K562 (cell line): ENCODE measurements around the gene SRGAP3. TPM values are rescaled to one million over a fixed set of nuclear protein-coding genes. Genes with fewer than 3 reads are reported as not detected.

Source experiments
- ATAC-seq: fragments of 200-7000 bp; cut with Tn5 transposase; 3 replicates; pipeline ENCODE4 v1.9.1; 2020; ENCODE audit warnings: moderate library complexity
- BruUV-seq: library from RNA; stranded (reverse); fragments of 400-500 nt; replicated peaks from 2 replicates; lab custom pipeline; 2021; lab: Mats Ljungman, UMichigan
- CTCF ChIA-PET: fragments of 300-600 bp; formaldehyde crosslinking; extraction: SDS; loops from one replicate; lab custom pipeline; 2021; ENCODE audit warnings: low intra/inter-chr PET ratio; lab: Yijun Ruan, JAX
- POLR2A ChIA-PET: fragments of 300-600, 350-650 bp; sonication (Branson Sonifier 250); formaldehyde crosslinking; extraction: SDS; loops from one replicate; lab custom pipeline; 2021; ENCODE audit warnings: antibody characterized with exemption, inconsistent platforms; lab: Yijun Ruan, JAX
- DNase-seq, 4 experiments: peaks; one replicate each; pipeline versions ENCODE4 v3.0.0 to v3.0.0-alpha.2; 2011 to 2018; ENCODE audit warnings: low spot score in 3 of 4, mixed read lengths in 3 of 4; ENCODE audit errors: extremely low read depth in 1 of 4
- FAIRE-seq: peaks from 2 replicates; lab custom pipeline; 2011; peaks lifted over from hg19 to GRCh38; lab: Jason Lieb, UNC
- H2AFZ ChIP-seq: 2 replicates; pipeline ENCODE4 v1.6.0; 2011; ENCODE audit warnings: low read depth, low read length, control low read depth, inconsistent platforms
- H3K27ac ChIP-seq: fragments of 200-600 bp; 3 replicates; pipeline ENCODE4 v1.8.0; 2011; ENCODE audit warnings: low read depth, mild to moderate bottlenecking, control low read depth, inconsistent platforms, low read length, moderate library complexity, mixed read lengths; ENCODE audit errors: extremely low read depth
- H3K27me3 ChIP-seq, 2 experiments: fragments of 300-600 bp in 1 of 2; 2 replicates in 1 of 2; 3 replicates in 1 of 2; pipeline versions ENCODE4 v1.6.0 to v1.8.0; 2011; ENCODE audit warnings: inconsistent platforms in 2 of 2, low read length in 2 of 2, mild to moderate bottlenecking in 1 of 2, mixed read lengths in 1 of 2, moderate library complexity in 1 of 2; ENCODE audit not compliant: control insufficient read depth in 2 of 2, insufficient read depth in 2 of 2
- H3K36me3 ChIP-seq: fragments of 300-600 bp; 3 replicates; pipeline ENCODE4 v1.8.0; 2011; ENCODE audit warnings: mild to moderate bottlenecking, low read length, inconsistent platforms; ENCODE audit not compliant: control insufficient read depth, insufficient read depth
- H3K4me1 ChIP-seq, 2 experiments: fragments of 200-600 bp in 1 of 2; replicated peaks in 1 of 2; 2 replicates in 1 of 2; 3 replicates in 1 of 2; pipeline versions ENCODE4 v1.5.1 to v1.8.0; 2011; ENCODE audit warnings: inconsistent platforms in 2 of 2, low read length in 2 of 2, mild to moderate bottlenecking in 1 of 2, mixed read lengths in 1 of 2, moderate library complexity in 1 of 2; ENCODE audit not compliant: control insufficient read depth in 2 of 2, insufficient read depth in 2 of 2
- H3K4me2 ChIP-seq: 2 replicates; pipeline ENCODE4 v1.6.1; 2011; ENCODE audit warnings: low read length, control low read depth, inconsistent platforms, mixed read lengths; ENCODE audit not compliant: insufficient read depth
- H3K4me3 ChIP-seq: fragments of 200-600 bp; sonication (generic), shearing (Covaris generic); 2 replicates; pipeline ENCODE4 v1.5.1; 2016; ENCODE audit warnings: control low read depth, inconsistent platforms
- H3K79me2 ChIP-seq: fragments of 200-600 bp; 3 replicates; pipeline ENCODE4 v1.8.0; 2011; ENCODE audit warnings: low read length, inconsistent platforms; ENCODE audit not compliant: control insufficient read depth, insufficient read depth
- H3K9ac ChIP-seq, 2 experiments: 2 replicates each; pipeline versions ENCODE4 v1.6.0 to v1.6.1; 2011; ENCODE audit warnings: low read depth in 2 of 2, low read length in 2 of 2, control low read depth in 1 of 2, inconsistent platforms in 1 of 2, mild to moderate bottlenecking in 1 of 2, mixed read lengths in 1 of 2; ENCODE audit not compliant: insufficient read depth in 1 of 2
- H3K9me1 ChIP-seq: one replicate; pipeline ENCODE4 v1.6.0; 2011; ENCODE audit warnings: inconsistent platforms, mild to moderate bottlenecking, low read length, moderate library complexity; ENCODE audit not compliant: control insufficient read depth, insufficient read depth
- H3K9me3 ChIP-seq: replicated peaks from 2 replicates; pipeline ENCODE4 v1.5.1; 2011; ENCODE audit warnings: low read depth, low read length, inconsistent platforms; ENCODE audit not compliant: control insufficient read depth, insufficient read depth
- H4K20me1 ChIP-seq: replicated peaks from 2 replicates; pipeline ENCODE4 v1.6.1; 2011; ENCODE audit warnings: low read length, inconsistent platforms, mixed read lengths; ENCODE audit not compliant: control insufficient read depth, insufficient read depth
- CBFA2T2 ChIP-seq: fragments of 450-650 bp; conservative IDR thresholded peaks from 2 replicates; pipeline ENCODE4 v1.6.1; 2017; ENCODE audit warnings: mild to moderate bottlenecking
- CBX2 ChIP-seq: fragments of 200-600 bp; sonication (generic); IDR thresholded peaks from one replicate; pipeline ENCODE4 v1.6.1; 2012; ENCODE audit warnings: mild to moderate bottlenecking, low read length, inconsistent platforms; ENCODE audit not compliant: insufficient read depth, poor library complexity, severe bottlenecking
- MYBL2 ChIP-seq, 2 experiments: fragments of 450-650 bp in 1 of 2; sonication (generic) in 1 of 2; formaldehyde crosslinking in 1 of 2; IDR thresholded peaks; 2 replicates each; pipeline versions ENCODE4 v1.6.1 to v1.8.1; 2017 to 2022; ENCODE audit warnings: borderline replicate concordance in 1 of 2, inconsistent platforms in 1 of 2, low read depth in 1 of 2, mild to moderate bottlenecking in 1 of 2, missing genetic modification reagents in 1 of 2, moderate library complexity in 1 of 2
- SMAD4 ChIP-seq: fragments of 250-450 bp; sonication (Bioruptor Pico); conservative IDR thresholded peaks from 2 replicates; pipeline ENCODE4 v1.8.0; 2021; ENCODE audit warnings: inconsistent platforms, mild to moderate bottlenecking, moderate library complexity
- TCF7L2 ChIP-seq: fragments of 150-350 bp; IDR thresholded peaks from 2 replicates; pipeline ENCODE4 v1.6.1; 2016; ENCODE audit warnings: low read depth, mild to moderate bottlenecking, low read length, moderate library complexity
- ZBTB17 ChIP-seq: fragments of 450-650 bp; formaldehyde crosslinking; IDR thresholded peaks from 2 replicates; pipeline ENCODE4 v1.4.0; 2020; ENCODE audit warnings: mild to moderate bottlenecking
- ZC3H4 ChIP-seq: sonication (generic); formaldehyde crosslinking; IDR thresholded peaks from 2 replicates; pipeline ENCODE4 v1.9.0; 2021; ENCODE audit warnings: missing genetic modification reagents, borderline replicate concordance
- ZKSCAN1 ChIP-seq: fragments of 150-350 bp; IDR thresholded peaks from 2 replicates; pipeline ENCODE4 v1.6.1; 2016; ENCODE audit warnings: low read depth, low read length
- ZNF12 ChIP-seq: sonication (generic); formaldehyde crosslinking; IDR thresholded peaks from 2 replicates; pipeline ENCODE4 v1.4.0; 2020; ENCODE audit warnings: mild to moderate bottlenecking, missing genetic modification reagents
- ZNF347 ChIP-seq: fragments of 450-650 bp; formaldehyde crosslinking; IDR thresholded peaks from 2 replicates; pipeline ENCODE4 v1.4.0; 2020; ENCODE audit warnings: low read depth, mild to moderate bottlenecking, moderate library complexity
- WGBS: fragments of 100-300 bp; shearing (Covaris generic); methylation state at CpG from one replicate; pipeline ENCODE4 v1.1.6; 2016; ENCODE audit warnings: low coverage, mixed read lengths; ENCODE audit not compliant: insufficient coverage; ENCODE audit errors: missing lambda C conversion rate; 5-methylcytosine and 5-hydroxymethylcytosine counted together
- in situ Hi-C: fragments of 300-500 bp; cut with MboI; formaldehyde crosslinking; loops from 4 replicates; pipeline ENCODE4 v1.15.0; 2018; ENCODE audit warnings: inconsistent platforms, mixed read lengths
- intact Hi-C: fragments of 100-400 bp; cut with micrococcal nuclease; formaldehyde crosslinking; loops from 2 replicates; pipeline ENCODE4 v1.14.2; 2022
- polyA plus RNA-seq, 8 experiments: library from polyadenylated mRNA; depleted of rRNA in 4 of 8; stranded (reverse) in 5 of 8; unstranded in 3 of 8; fragments of >200 nt; fragmentation: Nextera tagmentation in 2 of 8; fragmentation: Illumina TruSeq in 1 of 8; extraction: Ambion mirVana in 2 of 8; extraction: Trizol in 1 of 8; gene quantifications; 2 replicates each; pipeline versions ENCODE4 v1.2.1 to v1.2.3, GENCODE V29; 2011 to 2014; ENCODE audit warnings: inconsistent platforms in 1 of 8, missing spikeins in 1 of 8
- total RNA-seq, 7 experiments: library from RNA; depleted of rRNA in 6 of 7; stranded (reverse); fragments of >200 nt in 6 of 7; fragmentation: Illumina TruSeq in 2 of 7; extraction: Trizol in 2 of 7; gene quantifications; 2 replicates each; pipeline versions ENCODE4 v1.2.1 to v1.2.3, GENCODE V29; 2011 to 2021; ENCODE audit warnings: low replicate concordance in 1 of 7
- TF ChIP-seq, protein P1 (sequence below): fragments of 450-650 bp; formaldehyde crosslinking; IDR thresholded peaks from 2 replicates; pipeline ENCODE4 v1.4.0; 2020; ENCODE audit warnings: mild to moderate bottlenecking
- TF ChIP-seq, protein P2 (sequence below): sonication (generic); formaldehyde crosslinking; IDR thresholded peaks from 2 replicates; pipeline ENCODE4 v1.8.0; 2022; ENCODE audit warnings: missing genetic modification reagents, mild to moderate bottlenecking, borderline replicate concordance
- TF ChIP-seq, protein P3 (sequence below): fragments of 250-450 bp; sonication (Bioruptor Pico); IDR thresholded peaks from 2 replicates; pipeline ENCODE4 v1.6.1; 2021; ENCODE audit warnings: mild to moderate bottlenecking
- TF ChIP-seq, protein P4 (sequence below): IDR thresholded peaks from 3 replicates; pipeline ENCODE4 v1.6.1; 2011; ENCODE audit warnings: borderline replicate concordance, mild to moderate bottlenecking, moderate library complexity; ENCODE audit not compliant: insufficient read length; ENCODE audit errors: extremely low read depth

SRGAP3 gene
- total and polyA plus RNA-seq, 9 of the 15 experiments (the other 6 are each of a cell fraction or from before 2014, with no cell fraction given) = 0.11 to 0.85 (median 0.35) TPM; not detected in 2

DNA sequence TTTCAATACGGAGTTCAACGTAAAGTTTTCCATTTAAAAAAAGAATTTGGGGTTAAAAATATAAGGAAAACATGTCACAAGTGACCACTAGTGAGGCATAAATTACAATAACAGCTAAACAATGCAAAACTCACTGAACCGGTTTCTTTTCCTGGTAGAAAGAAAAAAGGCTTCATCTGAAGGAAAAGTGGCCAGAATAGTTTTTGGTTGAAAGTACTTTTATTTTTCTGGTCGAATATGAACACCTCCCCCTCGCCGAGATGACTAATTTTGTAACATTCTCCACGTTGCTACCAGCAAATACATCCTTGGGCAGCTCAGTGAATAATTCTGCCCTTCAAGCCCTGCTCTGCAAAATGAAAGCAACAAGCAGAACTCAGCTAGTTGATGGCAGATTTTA is 3.9 kb upstream of the SRGAP3 start:
- ChIA-PET POLR2A (interaction anchor here (0.9 to 1.3 kb wide), 2 partner anchors 8 to 169 kb away, joined by 3 to 4 read pairs; no protein-coding TSS in a partner anchor), CTCF (no interaction called here)
- no peak overlapping the region for H2AFZ ChIP-seq
- peaks cover 6 to 40% of the 10 kb centered on the region in 2 experiments; a peak in 4 of 5 replicates for H3K27me3 ChIP-seq
- no peaks in the 10 kb centered on the region for H3K9me1 ChIP-seq
- no TSS peak for BruUV-seq
- DNase-seq = no peak
- in situ Hi-C loops (no loop called here), intact Hi-C loops (no loop called here)
- FAIRE-seq = no peak
- no peak overlapping the region for H3K4me3 ChIP-seq
- 0% methylated on average over 7 of the region's 7 CpGs for WGBS
- H3K9me3 ChIP-seq = no peaks in the 10 kb centered on the region
- H4K20me1 ChIP-seq = no peaks in the 10 kb centered on the region
- no peaks in the 10 kb centered on the region for H3K79me2 ChIP-seq
- H3K27ac ChIP-seq = no peak overlapping the region
- TF ChIP-seq SMAD4 = no peak
- TF ChIP-seq, protein P1, sequence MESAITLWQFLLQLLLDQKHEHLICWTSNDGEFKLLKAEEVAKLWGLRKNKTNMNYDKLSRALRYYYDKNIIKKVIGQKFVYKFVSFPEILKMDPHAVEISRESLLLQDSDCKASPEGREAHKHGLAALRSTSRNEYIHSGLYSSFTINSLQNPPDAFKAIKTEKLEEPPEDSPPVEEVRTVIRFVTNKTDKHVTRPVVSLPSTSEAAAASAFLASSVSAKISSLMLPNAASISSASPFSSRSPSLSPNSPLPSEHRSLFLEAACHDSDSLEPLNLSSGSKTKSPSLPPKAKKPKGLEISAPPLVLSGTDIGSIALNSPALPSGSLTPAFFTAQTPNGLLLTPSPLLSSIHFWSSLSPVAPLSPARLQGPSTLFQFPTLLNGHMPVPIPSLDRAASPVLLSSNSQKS (CRISPR knock-in tag) = no peak
- TF ChIP-seq CBFA2T2 = no peak
- no peak for TF ChIP-seq ZNF12 (CRISPR knock-in tag)
- TF ChIP-seq CBX2 = no peak
- TF ChIP-seq ZBTB17 (CRISPR knock-in tag) = no peak
- TF ChIP-seq, protein P2, sequence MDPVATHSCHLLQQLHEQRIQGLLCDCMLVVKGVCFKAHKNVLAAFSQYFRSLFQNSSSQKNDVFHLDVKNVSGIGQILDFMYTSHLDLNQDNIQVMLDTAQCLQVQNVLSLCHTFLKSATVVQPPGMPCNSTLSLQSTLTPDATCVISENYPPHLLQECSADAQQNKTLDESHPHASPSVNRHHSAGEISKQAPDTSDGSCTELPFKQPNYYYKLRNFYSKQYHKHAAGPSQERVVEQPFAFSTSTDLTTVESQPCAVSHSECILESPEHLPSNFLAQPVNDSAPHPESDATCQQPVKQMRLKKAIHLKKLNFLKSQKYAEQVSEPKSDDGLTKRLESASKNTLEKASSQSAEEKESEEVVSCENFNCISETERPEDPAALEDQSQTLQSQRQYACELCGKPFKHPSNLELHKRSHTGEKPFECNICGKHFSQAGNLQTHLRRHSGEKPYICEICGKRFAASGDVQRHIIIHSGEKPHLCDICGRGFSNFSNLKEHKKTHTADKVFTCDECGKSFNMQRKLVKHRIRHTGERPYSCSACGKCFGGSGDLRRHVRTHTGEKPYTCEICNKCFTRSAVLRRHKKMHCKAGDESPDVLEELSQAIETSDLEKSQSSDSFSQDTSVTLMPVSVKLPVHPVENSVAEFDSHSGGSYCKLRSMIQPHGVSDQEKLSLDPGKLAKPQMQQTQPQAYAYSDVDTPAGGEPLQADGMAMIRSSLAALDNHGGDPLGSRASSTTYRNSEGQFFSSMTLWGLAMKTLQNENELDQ (CRISPR knock-in tag) = no peak
- no peak for TF ChIP-seq TCF7L2
- TF ChIP-seq MYBL2 (IDR thresholded peaks at IDR 0.05; ENCODE audit: low read depth) = no peak
- no peak for TF ChIP-seq MYBL2 (CRISPR knock-in tag; IDR thresholded peaks at IDR 0.05; ENCODE audit: borderline replicate concordance)
- TF ChIP-seq, protein P3, sequence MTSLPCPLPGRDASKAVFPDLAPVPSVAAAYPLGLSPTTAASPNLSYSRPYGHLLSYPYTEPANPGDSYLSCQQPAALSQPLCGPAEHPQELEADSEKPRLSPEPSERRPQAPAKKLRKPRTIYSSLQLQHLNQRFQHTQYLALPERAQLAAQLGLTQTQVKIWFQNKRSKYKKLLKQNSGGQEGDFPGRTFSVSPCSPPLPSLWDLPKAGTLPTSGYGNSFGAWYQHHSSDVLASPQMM (CRISPR knock-in tag) = no peak
- TF ChIP-seq ZKSCAN1 = no peak
- no peak for TF ChIP-seq ZC3H4
- TF ChIP-seq, protein P4, sequence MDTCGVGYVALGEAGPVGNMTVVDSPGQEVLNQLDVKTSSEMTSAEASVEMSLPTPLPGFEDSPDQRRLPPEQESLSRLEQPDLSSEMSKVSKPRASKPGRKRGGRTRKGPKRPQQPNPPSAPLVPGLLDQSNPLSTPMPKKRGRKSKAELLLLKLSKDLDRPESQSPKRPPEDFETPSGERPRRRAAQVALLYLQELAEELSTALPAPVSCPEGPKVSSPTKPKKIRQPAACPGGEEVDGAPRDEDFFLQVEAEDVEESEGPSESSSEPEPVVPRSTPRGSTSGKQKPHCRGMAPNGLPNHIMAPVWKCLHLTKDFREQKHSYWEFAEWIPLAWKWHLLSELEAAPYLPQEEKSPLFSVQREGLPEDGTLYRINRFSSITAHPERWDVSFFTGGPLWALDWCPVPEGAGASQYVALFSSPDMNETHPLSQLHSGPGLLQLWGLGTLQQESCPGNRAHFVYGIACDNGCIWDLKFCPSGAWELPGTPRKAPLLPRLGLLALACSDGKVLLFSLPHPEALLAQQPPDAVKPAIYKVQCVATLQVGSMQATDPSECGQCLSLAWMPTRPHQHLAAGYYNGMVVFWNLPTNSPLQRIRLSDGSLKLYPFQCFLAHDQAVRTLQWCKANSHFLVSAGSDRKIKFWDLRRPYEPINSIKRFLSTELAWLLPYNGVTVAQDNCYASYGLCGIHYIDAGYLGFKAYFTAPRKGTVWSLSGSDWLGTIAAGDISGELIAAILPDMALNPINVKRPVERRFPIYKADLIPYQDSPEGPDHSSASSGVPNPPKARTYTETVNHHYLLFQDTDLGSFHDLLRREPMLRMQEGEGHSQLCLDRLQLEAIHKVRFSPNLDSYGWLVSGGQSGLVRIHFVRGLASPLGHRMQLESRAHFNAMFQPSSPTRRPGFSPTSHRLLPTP = no peak
- TF ChIP-seq ZNF347 (CRISPR knock-in tag) = no peak
- no peaks in the 10 kb centered on the region for H3K36me3 ChIP-seq
- peaks cover 0 to 6% of the 10 kb centered on the region in 2 experiments; a peak in 3 of 5 replicates for H3K4me1 ChIP-seq
- no peak overlapping the region for H3K4me2 ChIP-seq
- H3K9ac ChIP-seq = no peak overlapping the region
- ATAC-seq = no peak
